Stimulated activated CD8-positive, alpha-beta memory T cell treated with anti-CD3 and anti-CD28 coated beads, Interleukin-4, amount 100 ng/mL, for 1 hour (primary cell): ENCODE data around the gene ZNF143.
A peak's percentile ranks its signal among the peaks of the same experiment; 100 is the strongest.
"Not testable (repeated sequence)": the region's sequence is repeated elsewhere in the genome, so short reads cannot be mapped to it uniquely, and the experiment has no call there.

ENCODE experiments used
- DNase-seq, 2 donors: peaks; one replicate each; pipeline ENCODE4 v3.0.0-alpha.2; 2020; ENCODE audit warnings: low read depth in 2 of 2, low spot score in 1 of 2

ZNF143 gene

DNA sequence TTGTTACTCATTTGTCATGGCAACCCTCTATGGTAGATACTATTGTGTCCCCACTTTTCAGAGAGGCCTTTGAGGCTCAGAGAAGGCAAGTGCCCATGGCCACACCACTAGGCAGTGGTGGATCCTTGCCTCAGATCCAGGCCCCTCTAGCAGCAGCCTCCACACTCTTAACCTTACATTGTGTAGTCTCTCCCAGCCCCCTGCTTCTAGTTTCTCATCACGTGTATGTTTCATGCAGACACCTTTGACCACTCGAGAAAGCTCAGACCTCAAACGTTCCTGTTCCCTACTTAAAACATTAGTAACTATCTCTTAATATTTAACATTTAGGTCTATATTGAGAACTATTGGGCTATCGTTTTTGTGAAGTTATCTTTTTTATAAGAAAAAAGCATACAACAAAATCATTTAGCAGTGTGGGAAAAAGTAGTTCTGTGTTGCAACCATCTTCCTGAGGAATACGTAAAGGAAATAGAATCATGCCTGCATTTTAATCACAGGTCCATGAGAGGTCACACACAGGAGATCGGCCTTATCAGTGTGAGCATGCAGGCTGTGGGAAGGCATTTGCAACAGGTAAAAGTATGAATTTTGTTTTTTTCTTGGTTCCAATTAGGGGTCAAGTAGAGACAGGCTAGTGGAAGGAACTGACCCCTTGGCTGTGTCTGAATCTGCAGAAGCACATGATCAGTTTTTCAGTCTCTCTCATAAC is 35.1 kb downstream of the ZNF143 start:
- DNase-seq, result no peak

DNA sequence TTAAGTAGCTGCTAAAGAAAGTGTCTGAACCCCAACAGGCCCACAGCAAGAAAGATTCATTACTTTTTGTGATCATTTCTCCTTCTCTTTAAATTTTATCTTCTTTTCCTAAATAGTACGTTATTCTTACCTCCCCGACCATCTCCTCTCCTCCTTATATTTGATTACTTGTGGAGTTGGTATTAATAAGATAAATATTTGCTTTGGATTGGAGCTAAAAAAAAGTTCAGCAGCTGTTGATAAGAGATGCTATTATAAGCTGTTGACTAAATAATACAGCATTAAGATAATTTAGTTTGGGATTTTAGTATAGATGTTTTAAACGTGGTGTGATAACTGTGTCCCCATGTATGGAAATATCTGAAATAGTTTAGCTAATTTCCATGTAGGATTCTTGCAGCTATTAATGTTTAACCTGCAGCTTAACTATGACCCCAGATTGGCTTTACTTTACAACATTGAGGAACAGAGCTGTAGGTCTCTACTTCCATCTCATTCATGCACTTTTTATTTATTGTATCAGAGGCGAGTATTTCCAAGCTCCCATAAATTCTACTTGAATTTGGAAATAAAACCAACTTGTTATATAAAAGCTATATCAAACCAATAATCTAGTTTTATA is 37.8 kb downstream of the ZNF143 start:
- DNase-seq, result no peak

DNA sequence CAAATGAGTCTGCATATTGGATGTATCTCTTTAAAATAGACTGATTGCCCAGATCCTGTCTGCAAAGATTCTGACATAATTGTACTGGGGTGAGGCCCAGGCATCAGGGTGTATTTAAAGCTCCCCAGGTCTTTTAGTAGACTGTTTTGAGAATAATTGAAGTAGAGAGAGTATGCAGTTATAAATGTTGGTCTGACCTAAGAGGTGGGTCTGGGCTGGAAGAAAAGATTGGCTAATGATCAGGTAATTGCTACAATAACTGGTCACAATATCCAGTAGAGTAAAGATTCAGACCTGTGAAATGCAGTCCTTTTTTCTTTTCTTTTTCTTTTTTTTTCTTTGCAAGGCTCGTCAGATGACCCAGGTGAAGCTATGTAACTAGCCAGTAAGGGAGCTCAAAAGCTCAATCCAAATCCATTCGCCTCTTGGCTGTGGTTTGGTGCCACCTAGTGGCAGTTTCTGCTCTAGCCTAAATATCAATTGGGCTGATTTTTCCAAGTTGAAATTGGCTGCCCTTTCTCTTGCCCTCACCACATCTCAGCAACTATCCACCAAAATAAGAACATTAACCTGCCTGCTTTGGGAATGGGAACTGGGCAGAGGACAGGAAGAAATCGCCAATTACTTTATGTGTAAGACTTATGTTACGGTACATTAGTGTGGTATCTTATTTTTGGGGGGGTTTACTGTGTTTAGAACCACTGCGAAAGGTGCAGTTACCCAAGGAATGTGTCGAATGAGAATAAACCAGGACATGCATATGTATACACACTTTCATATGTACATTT is 45.9 kb downstream of the ZNF143 start:
- DNase-seq, result peak; percentile 41 to 64

DNA sequence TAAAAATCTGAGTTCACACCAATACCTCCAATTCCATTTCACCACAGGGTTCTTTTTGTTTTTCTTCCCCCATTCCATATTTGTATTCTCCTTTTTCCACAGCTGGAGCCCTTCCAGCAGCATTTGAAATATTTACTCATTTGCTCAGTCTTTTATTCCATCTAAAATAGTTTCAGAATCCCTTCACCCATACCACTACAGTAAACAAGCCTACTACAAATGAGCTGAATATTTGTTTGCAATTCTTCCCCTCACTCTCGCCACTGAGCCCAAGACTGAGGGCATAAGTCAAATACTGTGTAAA is 46.4 kb downstream of the ZNF143 start:
- DNase-seq, result no peak

DNA sequence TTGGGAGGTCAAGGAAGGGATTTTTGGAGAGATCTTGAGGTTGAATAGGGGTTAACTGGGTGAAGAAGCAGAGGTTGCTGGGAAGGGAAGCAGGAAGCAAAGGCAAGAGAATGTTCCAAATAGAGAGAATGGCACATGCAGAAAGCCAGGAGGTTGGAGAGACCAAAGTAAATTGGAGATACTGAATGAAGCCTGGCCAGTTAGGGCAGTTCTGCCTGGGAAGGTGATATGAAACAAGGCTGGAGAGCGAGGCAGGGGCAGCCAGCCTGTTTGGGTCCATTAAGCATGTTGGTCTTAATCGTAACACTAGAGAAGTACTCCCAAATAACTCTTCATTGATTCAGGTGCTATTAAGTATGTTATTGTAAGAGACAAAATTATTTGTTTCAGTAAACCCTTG is 48.2 kb downstream of the ZNF143 start:
- DNase-seq, result no peak

DNA sequence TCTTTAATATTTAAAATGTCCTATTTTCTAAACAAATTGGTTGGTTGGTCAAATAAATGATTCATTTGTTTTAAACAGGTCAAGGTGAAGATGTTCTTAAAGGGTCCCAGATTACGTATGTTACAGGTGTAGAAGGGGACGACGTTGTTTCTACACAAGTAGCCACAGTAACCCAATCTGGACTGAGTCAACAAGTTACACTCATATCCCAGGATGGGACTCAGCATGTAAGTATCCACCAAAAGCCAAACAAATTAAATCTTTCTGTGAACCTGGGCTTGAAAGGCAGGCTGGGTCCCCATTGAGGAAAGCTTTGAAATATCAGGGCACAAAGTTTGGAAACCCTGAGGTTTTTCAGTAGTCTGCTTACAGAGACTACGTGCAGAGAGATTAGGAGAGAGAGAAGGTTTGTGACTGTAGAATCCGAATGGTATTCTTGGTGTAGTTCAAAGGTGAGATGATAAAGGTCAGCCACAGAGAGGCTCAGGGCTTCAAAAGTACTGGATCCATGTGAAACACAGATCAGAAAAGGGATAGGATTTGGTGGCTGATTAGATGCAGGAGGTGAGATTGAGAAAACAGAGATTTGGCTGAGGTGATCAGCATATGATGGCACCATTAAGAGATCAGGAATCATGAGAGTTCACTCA is 51.7 kb downstream of the ZNF143 start:
- DNase-seq, result no peak

DNA sequence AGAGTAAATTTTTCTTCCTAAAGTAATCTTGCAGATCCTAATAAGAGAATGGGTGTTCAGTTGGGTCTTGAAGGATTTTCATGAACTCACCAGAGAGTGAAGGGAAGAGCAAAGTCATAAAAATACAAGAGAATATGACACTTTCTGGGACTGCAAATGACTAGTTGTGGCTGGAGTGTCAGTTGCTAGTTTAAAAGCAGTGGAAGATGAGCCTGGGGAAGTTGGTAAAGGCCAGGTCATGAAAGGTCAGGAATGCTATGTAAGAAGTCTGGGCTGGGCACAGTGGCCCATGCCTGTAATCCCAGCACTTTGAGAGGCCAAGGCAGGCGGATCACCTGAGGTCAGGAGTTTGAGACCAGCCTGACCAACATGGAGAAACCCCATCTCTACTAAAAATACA is 53.8 kb downstream of the ZNF143 start:
- DNase-seq, result not testable (repeated sequence)

DNA sequence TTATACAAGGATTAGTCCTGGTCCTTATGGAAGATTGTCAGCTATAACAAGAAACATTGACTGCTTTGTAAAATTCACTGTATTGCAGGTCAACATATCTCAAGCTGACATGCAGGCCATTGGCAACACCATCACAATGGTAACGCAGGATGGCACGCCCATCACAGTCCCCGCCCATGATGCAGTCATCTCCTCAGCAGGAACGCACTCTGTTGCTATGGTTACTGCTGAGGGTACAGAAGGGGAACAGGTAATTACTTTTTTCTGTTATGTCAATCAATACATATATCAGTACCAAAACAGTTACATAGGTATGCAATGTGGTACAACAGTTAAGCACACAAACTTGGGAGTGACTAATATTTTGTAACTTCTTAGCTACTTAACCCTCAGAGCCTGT is 55.3 kb downstream of the ZNF143 start:
- DNase-seq, result no peak

DNA sequence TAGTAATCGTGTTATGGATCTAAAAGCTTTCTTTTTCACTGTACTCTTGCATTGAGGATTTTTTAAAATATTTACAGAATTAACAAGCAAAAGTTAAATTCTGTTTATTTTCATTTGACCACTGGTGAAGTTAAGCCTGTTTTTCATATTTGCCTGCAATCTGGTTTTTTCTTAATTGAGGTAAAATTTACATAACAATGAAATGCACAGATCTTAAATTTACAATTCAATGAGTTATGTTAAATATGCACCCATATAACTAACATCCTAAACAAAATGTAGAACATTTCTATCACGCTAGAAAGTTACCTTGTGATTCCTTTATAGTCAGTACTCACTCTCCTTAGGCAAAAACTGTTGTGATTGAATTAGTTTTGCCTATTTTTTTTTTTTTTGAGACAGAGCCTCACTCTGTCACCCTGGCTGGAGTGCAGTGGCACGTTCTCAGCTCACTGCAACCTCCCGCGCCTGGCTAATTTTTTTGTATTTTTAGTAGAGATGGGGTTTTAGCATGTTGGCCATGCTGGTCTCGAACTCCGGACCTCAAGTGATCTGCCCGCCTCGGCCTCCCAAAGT is 58.1 kb downstream of the ZNF143 start:
- no peak for DNase-seq

DNA sequence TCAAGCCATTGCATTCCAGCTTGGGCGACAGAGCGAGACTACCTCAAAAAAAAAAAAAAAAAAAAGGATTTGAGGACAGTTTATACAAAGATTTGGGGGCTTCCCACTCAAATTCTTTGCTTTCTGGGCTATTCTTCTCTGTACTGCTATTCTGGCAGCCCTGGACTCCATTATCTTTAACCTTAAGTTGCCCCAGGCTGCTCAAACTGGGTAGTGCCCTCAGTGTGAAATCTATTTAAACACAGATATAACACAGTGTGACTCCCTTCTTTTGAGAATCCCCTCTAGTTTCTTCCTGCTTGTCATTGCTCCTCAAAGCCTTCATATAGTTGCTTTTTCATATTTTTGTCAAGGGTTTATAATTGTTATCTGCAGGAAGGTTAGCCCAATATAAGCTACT is 63.2 kb downstream of the ZNF143 start:
- DNase-seq, result no peak

DNA sequence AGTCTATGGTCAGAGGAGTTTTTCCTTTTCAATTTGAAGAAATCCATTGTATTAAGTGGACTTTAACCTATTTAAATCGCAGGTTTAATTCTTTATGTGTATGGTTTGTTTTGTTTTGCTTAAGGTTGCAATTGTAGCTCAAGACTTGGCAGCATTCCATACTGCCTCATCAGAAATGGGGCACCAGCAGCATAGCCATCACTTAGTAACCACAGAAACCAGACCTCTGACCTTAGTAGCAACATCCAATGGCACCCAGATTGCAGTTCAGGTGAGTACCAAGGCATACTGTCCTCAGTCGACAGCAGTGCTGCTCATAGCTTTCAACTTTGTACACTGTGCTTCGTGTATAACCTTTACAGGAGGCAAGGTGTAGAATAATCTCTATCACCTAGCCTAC is 64.3 kb downstream of the ZNF143 start:
- no peak for DNase-seq

DNA sequence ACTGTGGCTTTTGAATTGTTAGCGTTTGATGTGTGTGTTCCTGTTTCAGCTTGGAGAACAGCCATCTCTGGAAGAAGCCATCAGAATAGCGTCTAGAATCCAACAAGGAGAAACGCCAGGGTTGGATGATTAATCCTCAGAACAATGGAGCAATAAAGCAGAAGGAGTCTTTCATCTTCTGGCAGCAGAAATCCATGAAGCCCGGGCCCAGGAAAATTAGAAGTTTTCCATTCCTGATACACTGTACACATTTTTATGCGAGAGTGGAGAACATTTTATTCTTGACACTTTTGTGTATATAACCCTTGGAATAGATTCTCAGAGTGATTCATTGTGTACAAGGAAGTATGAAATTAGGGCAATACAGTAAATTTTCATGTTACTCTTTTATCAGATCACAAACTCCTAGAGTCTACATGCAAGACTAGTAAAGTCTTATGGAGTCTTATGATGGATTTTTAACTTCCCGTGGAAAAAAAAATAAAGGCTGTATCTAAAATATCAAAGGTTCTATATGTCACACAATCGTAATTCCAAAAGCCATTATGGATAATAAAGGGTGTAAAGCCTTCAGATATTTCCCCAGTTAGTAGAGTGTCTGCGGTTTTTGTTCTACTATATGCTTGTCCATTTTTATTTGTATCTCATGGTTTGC is 66.8 kb downstream of the ZNF143 start:
- DNase-seq, result no peak

DNA sequence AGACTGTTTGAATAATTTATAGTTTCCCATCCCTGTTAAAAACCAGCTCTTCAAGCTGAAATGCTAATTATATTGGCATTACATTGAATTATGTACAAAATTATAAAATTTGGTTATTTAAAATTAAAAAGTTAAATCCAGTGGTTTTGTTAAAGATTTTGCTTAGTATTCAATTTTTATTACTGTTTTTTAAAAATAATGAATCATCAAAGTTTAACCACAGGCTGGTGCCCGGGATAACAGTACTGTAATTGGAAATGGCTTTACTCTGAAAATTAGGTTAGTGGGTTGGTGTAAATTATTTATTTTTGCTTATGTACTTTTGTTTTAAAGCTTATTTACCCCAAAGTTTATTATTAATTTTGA is 67.3 kb downstream of the ZNF143 start:
- no peak for DNase-seq

DNA sequence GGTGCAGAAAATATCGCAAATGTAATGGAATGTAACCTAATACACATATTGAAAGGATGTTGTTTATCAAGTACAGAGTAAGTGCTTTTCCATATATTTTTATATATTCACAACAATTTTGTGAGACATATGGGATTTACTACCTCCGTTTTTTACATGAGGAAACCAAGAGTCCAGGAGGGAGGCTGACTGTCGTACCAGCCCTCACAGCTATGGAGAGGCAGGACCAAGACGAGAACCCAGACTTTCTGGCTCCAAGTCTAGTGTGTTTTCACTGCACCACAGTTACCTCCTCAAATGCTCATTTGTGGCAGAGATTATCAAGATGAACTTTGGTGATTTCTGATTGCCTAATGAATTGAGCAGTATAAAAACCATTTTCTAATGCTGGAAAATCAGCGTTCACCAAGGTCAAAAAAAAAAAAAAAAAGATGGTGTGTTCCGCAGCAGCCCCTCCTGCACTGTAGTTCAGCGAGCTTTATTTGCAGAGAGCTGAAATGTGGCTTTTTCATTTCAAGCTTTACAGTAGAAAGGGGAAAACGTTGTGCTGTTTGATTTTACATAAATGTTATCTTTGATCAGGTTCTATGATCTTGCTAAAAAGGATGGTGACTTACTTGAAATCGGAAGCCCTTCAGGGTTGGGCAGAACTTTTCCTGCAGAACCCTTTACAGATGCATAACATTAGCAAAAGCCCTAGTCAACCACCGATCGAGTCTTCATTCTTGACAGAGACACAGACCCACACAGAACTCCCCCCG is 67.9 kb downstream of the ZNF143 start:
- no peak for DNase-seq

DNA sequence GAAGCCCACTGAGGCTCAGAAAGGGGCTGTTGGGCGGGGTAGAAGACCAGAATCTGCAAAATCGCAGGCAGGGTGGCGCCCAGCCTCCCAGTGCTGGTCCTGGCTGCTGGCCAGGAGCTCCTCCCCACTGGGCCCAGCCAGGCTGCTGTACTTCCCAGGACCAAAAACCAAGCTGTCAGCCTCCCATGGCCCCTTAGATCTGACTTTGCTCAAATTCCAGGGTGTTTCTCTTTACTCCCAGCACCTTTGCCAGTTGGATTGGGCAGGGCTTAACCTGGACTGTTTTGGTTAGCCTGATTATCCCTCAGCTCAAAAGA is 68.5 kb downstream of the ZNF143 start:
- DNase-seq, result no peak

DNA sequence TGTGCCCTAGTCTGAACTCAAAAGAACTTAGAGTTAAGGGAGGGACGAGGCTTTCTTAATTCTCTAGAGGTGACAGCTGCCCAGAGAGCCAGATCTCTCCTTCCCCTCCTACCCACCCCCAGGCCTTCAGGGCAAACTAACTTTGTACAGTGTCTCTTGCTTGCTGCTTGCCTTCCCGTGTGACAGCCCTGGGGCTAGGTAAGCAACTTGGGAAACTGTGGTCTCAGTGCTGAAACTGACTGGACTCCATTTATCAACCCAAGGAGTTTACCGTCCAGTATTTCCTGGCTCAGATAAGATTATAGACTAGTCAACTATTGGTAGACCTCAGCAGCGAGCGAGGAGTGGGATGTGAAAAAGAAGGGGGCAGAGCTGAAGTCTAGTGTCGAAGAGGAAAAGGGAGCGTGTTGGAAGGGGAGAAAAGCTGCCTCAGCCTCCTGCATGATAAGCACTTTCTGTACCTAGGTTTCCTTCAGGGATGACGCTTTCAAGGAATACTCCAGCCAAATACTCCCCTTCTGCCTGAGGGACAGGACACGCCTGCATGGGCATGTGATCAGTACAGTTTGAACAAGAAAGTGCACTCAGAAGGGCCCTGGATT is 69.3 kb downstream of the ZNF143 start:
- no peak for DNase-seq

DNA sequence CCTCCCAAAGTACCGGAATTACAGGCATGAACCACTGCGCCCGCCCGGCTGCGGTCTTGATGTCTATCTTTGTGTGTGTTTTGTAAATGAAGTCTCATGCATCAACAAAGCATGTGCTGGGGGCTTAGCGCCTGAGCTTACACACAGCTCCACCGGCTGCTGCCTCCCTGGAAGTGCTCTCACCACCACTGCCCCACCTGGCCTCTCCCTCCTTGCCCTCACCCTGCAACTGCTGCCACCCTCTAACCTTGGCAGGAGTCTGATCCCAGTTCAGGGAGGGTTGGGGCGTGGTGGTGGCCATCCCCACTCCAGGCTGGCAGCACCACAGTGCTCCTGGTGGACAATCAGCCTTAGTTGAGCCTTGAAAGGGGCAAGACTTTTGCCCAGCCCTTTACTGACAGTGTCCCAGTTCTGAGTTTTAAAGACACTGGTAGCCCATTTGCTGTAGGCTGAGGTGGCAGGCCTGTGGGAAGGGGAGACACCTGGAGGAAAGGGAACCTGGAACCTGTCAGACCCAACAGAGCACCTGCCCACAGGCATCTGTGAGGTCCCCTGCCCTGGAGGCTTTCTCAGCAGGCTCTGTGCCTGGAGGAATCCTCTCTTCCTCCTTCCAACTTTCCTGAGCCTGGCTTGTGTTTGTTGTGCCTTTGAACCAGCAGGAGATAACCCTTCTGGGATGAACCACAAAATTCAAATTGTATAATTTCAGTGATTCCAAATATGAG is 70.3 kb downstream of the ZNF143 start:
- DNase-seq, result no peak

DNA sequence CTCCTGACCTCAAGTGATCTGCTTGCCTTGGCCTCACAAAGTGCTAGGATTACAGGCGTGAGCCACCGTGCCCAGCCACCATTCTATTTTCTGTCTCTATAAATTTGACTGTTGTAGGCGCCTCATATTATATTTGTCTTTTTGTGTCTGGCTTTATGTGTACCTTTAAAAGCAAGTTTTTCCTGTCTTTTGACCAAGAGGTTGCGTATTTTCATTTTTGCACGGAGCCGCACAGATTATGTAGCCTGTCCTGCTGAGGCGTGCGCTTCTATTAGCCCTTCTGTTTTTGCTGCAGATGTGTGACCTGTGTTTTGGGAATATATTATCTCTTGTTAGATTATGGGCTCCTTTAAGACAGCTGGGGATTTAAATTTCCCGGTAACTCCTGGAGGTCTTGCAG is 72.2 kb downstream of the ZNF143 start:
- no peak for DNase-seq

DNA sequence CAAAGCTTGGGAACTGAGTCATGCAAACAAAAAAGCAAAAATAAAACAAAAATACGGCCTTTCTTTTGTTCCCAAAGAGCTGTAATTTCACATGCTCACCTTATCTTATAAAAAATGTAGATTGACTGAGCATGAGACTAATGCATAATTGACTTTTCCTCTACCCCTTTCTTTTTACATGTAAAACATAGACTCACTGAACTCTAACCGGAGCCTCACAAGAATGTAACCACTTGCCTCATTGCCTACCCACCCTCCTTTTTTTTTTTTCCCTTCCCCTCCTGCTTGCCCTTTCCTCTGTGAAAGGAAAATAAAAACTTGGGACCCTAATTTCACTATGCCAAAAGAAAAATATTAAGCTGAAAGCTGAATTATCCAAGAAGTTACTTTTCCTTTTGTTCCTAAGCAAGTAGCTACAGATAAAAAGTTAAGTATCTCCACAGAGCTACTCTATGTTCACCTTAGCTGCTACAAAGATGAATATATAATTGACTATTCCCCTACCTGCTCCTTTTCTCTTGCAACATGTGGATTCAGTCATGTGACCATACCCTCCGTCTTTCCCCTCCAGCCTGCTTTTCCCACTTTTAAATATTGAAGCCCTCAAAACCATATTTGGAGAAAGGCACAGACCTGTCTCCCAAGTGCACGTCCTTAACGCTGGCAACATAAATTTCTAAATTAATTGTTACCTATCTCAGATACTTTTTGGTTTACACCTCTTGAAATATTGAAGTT is 73.1 kb downstream of the ZNF143 start:
- DNase-seq, result no peak
